Activated effector memory CD4-positive, alpha-beta T cell treated with Interleukin-2 at 50 U/mL for 16 hours (primary cell): ENCODE results near the gene CHRM1.

Source experiments
- DNase-seq: peaks from one replicate; pipeline ENCODE4 v3.0.0-alpha.2; 2020

Gene CHRM1

DNA sequence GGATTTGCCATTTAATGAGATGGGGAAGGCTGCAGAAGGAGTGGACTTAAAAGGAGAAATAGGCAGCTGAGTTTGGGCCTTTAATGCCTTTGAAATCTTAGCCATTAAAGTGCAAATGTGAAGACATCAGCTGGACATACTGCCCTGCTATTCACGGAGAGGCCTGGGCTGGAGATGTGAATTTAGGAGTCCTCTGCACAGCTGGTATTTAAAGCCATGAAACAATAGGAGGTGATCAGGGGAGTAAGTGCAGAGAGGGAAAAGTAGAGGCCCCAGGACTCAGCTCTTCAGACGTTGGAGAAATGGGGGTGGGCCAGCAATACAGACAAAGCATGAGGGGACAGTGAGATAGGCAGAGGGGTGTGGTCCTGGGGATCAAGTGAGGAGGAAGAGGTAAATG is 23.9 kb downstream of the CHRM1 start:
- DNase-seq = no peak

DNA sequence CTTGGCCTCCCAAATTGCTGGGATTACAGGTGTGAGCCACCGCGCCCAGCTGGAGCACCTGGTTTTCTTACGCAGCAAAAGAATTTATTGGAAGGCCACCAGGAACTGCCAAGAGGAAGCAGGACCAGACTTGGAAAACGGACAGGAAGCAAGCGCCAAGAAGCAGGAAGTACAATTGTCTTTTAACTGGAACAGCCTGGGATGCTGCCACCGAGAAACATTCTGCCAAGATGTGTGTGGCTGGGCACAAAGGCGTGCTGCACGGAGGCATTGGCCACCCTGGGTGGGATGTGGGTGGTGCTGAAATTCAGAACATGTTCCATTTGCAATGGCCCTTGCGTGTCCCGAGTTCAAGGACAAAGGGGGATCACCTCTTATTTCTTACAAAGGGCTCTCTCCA is 25.1 kb downstream of the CHRM1 start:
- DNase-seq = no peak

DNA sequence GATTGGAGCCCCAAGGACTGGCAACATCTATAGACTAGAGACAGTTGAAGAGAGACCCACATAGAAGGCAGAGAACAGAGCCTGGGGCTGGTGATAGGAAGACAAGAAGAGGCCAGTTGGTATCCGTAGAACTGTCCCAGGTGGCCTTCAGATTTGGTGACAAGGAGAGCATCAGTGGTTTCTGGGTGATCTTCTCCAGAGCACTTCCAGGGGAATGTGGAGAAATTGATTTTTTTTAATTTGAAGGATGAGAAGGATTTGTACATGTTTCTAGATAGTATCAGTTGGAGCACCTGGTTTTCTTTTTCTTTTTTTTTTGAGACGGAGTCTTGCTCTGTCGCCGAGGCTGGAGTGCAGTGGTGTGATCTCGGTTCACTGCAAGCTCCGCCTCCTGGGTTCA is 25.7 kb downstream of the CHRM1 start:
- no peak for DNase-seq

DNA sequence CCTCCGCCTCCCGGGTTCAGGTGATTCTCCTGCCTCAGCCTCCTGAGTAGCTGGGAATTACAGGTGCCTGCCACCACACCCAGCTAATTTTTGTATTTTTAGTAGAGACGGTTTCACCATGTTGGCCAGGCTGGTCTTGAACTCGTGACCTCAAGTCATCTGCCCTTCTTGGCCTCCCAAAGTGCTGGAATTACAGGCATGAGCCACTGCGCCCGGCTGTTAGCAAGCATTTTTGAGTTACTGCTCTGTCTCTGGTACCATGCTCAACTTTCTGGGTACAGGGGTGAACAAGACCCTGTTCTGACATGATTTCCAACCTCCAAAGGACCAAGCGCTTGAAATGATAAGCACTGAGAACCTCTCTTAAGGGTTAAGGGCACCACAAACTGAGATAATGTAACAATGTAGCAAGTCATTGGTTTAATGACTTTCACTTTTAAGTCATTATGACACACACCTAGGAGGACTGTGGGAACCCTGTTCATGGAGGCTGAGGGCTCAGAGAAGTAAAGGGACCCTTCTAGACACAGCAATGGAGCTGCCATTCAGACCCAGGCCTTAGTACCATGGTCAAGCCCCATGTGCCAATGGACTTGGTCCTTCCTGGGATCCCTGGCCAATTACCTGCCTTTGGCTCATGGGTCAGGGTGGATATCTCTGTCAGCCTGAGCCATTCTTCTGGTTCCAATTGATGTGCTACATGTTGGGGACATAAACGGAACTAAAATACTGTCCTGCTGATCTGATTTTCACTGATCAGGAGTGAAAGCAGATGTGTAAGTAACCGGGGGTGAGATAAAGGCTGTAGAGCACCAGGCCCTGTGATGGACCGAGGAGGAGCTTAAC is 28.9 kb downstream of the CHRM1 start:
- DNase-seq = no peak

DNA sequence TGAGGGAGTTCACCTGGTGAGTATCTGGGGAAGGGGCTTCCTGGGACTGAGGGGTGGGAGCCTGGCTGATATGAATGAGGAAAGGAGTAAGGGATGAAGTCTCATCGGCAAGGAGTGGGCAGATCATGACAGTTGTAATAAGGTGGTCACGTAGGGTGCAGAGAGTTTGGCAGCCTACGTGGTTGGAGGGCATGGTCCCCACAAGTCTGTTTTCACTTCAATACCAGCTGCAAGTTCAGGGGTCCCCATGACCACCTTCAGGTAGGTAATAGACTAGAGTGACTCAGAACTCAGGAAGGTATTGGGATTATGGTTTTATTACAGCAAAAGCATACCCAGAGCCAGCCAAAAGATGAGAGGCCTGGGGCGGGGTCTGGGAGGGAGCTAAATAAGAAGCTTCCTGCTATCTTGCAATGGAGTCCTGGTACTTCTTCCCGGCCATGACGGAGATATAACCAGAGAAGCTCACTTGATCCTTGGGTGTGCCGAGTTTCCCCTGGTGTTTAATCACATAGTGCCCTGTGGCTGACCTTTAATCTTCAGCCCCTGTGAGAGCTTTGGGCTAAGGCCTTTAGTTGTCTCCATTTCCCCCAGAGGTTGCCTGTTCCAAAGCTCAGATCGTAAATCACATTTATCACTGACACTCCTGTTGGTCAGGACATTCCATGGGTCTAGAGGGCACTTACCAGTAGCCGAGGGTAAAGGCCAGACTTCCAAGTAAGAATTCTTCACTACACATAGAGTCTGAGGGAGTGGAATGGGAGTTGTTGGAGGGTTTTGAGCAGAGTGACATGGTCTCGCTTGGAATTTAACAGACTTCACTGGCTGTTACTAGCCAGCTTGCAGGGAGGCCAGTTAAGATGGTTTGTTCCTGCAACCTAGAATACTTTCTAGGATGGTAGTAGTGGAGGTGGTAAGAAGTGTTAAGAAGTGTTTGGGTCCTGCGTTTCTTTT is 31.4 kb downstream of the CHRM1 start:
- no peak for DNase-seq

DNA sequence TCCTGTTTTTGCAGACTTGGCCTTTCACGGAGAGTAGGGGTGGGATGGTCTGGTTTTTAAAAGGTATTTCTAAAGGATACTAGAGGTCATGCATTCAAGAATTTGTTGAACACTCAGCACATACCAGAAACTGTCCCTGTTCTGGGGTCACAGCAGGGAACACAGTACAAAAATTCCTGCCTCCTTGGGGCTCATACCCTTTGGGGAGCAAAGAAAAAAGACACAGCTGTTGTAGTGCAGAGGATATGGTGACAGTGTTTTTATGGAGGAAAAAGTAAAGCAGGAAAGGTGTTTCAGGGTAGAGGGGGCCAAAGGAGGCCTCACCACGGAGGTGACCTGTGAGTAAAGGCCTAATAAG is 32.1 kb downstream of the CHRM1 start:
- DNase-seq = no peak

DNA sequence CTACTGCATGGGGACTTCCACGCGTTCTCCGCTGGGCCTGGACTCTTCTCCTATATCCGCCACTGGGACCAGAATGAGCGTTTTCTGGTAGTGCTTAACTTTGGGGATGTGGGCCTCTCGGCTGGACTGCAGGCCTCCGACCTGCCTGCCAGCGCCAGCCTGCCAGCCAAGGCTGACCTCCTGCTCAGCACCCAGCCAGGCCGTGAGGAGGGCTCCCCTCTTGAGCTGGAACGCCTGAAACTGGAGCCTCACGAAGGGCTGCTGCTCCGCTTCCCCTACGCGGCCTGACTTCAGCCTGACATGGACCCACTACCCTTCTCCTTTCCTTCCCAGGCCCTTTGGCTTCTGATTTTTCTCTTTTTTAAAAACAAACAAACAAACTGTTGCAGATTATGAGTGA is 32.8 kb downstream of the CHRM1 start:
- no peak for DNase-seq

DNA sequence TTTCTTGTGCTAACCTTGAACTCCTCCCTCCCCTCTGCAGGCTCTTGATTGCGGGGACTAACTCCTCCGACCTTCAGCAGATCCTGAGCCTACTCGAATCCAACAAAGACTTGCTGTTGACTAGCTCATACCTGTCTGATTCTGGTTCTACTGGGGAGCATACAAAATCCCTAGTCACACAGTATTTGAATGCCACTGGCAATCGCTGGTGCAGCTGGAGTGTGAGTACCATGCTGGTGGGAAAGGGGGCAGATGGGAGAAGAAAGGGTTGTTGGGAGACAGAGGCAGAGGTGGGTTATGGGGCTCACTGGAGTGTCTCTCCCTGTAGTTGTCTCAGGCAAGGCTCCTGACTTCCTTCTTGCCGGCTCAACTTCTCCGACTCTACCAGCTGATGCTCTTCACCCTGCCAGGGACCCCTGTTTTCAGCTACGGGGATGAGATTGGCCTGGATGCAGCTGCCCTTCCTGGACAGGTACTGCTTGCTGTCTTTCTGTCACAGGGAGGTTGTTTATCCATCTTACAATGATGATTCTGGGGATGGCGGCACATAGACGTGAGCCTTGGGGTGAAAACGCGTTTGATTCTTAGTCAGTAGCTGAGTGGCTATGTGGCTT is 35.9 kb downstream of the CHRM1 start:
- no peak for DNase-seq

DNA sequence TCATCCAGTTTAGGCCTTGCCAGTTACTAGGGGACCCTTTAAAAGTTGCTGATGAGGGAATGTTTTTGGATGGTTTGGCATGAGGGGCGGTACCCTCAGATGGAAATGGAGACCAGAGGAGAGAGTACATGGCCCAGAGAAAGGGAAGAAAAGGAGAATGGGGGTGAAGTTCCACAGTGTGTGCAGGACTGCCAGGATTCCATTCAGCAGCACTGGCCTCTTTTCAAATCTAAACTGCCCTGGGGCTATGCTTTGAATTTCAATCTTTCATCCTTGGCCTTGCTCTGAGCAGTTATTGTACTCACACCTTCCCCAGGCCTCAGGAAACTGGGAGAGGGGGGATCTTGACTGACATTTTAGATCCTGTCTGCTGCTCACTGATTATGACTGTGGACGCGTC is 37.5 kb downstream of the CHRM1 start:
- DNase-seq = no peak

DNA sequence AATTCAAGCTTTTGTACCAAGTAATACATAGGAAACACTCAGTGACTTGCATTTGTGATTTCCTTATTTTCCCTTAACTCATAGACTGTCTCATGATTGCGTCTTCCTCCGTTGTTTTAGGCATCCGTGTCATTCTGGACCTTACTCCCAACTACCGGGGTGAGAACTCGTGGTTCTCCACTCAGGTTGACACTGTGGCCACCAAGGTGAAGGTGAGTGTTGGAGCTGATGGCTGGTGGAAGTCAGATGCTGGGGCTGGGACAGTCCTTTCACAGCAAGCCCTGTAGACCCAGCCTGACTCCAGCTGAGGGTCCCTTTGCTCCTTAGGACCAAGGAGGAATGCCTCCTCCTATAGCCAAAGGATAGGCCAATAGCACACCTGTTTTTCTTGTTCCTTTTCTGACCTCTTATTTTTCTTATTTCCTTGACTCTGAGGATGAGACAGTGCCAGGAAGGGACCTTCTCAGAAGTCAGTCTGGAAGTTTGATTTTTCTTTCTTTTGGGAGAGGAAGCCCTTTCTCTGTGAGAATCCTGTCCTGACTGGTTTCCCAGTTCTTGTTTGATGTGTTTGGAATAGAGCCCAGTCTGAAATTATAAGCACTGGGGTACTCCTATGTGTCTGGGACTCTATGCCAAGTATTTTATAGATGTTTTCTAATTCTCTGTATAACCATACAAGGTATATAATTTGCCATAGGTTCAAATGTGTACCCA is 38.2 kb downstream of the CHRM1 start:
- no peak for DNase-seq

DNA sequence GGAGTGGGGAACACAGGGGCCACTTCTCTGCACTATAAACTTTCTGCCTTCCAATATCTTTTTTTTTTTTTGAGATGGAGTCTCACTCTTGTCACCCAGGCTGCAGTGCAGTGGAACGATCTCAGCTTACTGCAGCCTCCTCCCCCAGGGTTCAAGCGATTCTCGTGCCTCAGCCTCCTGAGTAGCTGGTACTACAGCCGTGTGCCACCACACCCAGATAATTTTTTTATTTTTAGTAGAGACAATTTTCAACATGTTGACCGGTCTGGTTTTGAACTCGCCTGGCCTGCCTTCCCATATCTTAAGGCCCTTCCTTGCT is 38.8 kb downstream of the CHRM1 start:
- DNase-seq = no peak

DNA sequence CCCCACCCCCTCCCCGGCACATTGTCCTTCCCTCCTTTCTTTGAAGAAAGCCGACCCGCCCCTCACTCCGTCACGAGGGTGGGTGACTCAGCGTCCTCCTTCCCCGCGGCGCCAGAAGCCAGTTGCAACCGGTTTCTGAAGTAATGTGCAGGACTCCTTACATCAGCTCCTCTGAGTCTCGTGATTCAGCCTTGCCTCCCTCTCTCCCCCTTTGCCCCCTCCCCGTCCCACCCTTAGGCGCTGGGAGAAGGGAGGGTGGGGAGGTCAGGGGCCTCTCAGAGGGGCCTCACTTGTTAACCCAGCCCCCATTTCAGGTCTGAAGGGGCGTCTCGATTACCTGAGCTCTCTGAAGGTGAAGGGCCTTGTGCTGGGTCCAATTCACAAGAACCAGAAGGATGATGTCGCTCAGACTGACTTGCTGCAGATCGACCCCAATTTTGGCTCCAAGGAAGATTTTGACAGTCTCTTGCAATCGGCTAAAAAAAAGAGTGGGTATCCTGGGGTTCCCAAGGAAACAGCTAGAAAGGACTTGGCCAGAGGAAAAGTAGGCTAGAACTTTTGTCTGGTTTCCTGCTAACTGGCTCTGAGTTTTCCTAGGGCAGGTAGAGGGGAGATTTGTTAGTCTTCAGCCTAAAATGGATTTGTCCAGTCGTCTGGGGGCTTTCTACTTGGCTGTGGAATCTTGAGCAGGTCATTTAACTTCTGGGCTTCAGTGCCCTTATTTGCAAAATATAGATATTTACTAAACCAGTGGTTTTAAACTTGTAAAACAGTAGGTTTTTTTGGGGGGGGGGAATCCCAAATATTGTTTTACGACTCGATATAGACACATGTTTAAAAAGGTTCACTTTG is 39.4 kb downstream of the CHRM1 start:
- DNase-seq = peak; percentile 91

DNA sequence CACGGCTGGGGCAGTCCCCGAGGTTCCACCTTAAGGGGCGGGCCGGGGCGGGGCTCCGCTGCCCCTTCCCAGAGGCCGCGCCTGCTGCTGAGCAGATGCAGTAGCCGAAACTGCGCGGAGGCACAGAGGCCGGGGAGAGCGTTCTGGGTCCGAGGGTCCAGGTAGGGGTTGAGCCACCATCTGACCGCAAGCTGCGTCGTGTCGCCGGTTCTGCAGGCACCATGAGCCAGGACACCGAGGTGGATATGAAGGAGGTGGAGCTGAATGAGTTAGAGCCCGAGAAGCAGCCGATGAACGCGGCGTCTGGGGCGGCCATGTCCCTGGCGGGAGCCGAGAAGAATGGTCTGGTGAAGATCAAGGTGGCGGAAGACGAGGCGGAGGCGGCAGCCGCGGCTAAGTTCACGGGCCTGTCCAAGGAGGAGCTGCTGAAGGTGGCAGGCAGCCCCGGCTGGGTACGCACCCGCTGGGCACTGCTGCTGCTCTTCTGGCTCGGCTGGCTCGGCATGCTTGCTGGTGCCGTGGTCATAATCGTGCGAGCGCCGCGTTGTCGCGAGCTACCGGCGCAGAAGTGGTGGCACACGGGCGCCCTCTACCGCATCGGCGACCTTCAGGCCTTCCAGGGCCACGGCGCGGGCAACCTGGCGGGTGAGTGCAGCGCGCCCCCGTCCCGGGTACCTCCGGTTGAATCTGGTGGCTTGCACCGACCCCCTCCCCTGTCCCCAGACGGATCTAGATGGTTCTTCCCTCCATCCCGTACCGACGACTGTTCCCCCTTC is 40.2 kb downstream of the CHRM1 start, which contains the start of gene SLC3A2:
TSS of gene SLC3A2 (plus strand) at position 94 of the 776 bp plus-strand sequence. CDS start at position 222, 128 bp downstream.
- peak; percentile 84 for DNase-seq

DNA sequence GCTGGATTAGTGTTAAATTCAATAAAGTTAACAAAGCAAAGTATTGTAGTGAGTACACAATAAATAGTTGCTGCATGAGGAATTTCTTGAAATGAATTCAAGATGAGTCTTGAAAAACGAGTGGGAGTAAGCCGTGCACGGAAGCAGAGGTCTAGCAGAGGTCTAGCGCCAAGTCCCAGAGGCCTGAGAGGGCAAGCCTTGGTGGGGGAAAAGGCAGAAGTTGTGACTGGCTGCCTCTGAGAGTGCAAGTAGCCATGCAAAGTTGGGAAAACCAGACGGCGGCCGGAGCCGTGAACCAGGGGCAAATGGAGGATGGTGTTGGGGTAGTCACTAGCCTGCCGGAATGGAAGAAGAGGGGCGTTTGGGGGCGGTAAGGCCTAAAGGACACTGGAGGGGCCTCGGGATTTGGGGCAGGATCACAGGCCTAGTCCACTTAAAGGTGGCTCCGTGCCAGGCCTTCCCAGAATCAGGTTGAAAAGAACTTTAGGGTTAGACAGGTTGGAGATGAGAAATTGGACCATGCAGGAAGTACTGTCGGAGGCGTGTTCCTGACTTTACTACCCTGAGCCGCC is 40.8 kb downstream of the CHRM1 start:
- DNase-seq = no peak

DNA sequence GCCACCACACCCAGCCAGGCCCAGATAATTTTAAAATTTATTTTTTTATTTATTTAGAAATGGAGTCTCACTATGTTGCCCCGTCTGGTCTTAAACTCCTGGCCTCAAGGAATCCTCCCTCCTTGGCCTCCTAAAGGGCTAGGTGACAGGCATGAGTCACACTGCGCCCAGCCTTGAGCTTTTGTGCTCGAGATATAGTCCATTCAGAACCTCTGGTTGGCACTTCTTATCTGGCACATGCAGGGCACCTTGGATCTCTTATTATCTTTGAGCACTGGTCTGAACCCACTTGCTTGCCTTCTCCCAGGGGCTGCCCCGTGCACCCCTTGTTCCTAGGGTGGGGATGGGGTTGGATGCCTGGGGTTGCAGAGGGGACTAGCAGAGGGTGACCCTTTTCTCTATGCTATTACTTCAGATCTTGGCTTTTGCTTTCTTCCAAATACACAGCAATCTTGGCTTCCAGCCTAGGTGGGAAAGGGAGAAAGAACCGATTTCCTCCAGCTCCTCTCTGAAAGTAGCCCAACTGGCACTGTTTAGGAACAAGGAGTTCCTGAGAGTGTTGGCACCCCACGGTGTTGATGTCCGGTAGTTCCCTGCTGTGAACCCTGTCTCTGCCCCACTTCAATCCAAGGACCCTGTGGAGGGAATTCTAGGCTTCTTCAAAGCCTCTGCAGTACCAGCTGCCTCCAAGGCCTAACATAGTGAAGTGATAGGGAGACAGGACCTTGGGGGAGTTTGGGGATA is 41.8 kb downstream of the CHRM1 start:
- no peak for DNase-seq

DNA sequence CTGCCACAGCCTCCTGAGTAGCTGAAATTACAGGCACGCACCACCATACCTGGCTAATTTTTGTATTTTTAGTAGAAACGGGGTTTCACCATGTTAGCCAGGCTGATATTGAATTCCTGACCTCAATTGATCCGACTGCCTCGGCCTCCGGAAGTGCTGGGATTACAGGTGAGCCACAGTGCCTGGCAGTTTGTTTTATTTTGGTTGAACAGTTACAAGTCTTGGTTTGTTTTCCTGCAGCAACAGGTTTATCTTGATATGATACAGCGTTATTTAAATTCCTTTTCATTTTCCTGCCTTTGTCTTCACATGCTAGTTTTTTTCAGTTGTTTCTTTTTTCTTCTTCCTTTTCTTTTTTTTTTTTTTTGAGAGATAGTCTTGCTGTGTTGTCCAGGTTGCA is 44.5 kb downstream of the CHRM1 start:
- no peak for DNase-seq

DNA sequence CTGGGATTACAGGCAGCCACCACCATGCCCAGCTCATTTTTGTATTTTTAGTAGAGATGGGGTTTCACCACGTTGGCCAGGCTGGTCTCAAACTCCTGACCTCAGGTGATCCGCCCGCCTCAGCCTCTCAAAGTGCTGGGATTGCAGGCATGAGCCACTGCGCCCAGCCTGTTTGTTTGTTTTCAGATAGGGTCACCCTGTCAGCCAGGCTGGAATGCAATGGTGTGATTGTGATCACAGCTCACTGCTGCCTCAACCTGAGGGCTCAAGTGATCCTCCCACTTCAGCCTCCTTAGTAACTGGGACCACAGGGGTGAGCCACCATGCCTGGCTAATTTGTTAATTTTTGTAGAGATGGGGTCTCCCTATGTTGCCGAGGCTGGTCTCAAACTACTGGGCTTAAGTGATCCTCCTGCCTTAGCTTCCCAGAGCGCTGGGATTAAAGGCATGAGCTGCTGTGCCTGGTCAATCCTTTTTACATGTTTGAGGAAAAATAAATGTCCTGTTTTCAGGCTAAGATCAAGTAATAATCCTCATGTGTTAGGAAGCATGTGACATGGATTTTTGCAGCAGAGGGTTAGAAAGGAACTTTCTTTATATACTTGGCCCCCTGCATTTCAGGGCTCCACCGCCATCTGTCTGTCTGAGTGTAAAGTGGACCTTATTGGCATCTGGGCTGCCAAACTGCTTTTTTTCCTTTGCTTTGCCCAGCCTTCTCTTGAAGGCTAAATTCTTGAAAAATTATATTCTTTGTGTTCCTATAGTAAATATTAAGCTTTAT is 45.3 kb downstream of the CHRM1 start:
- no peak for DNase-seq

DNA sequence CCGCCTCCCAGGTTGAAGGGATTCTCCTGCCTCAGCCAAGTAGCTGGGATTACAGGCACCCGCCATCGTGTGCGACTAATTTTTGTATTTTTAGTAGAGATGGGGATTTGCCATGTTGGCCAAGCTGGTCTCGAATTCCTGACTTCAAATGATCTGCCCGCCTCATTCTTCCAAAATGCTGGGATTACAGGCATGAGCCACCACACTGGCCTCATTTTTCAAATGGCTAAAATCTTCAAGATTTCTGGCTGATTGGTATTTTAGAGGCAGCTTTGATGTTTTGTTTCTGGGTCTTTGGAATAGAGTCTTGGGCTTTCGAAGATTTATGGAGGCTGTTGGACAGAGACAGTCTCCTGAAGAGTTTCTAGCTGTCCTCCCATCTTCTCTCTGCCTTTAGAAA is 46.3 kb downstream of the CHRM1 start:
- no peak for DNase-seq

DNA sequence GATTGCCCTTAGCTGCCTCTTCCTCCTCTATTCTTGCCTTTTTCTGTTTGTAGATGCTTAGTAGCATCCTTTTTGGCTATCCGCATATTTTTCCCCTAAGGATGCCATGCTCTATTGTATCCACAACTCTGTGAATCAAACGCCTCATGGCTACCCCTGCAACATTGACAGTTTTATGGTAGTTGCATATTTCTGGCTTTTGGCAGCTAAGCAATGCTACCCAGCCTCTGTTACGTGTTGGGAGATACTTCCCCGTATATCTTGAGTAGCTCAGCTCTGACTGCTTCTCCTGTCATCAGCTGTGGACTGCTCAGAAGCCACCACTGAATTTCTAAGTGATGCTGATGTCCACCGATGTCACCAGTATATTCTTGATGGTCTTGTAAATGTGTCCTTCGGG is 55.5 kb downstream of the CHRM1 start:
- no peak for DNase-seq
